K562 (cell line): Measurements from ENCODE around the gene SPHK2. TPM values are rescaled to one million over a fixed set of nuclear protein-coding genes. Genes with fewer than 3 reads are reported as not detected.

Experiments used
- HDAC6 ChIP-seq: IDR thresholded peaks from 2 replicates; pipeline ENCODE4 v1.6.1; 2012; ENCODE audit warnings: low read depth, mild to moderate bottlenecking, control low read depth, inconsistent platforms, low read length, moderate library complexity
- HNRNPUL1 ChIP-seq: fragments of 200-400 bp; formaldehyde crosslinking; IDR thresholded peaks from 2 replicates; pipeline ENCODE4 v1.6.1; 2017; ENCODE audit warnings: low read length
- ILK ChIP-seq: fragments of 450-650 bp; IDR thresholded peaks from 2 replicates; pipeline ENCODE4 v1.6.1; 2016; ENCODE audit warnings: missing genetic modification characterization, low read depth, mild to moderate bottlenecking, missing compliant biosample characterization, moderate library complexity, borderline replicate concordance
- NR2C2 ChIP-seq, 2 experiments: fragments of 200-800 bp in 1 of 2; sonication (Bioruptor generic) in 1 of 2; sonication (generic) in 1 of 2; formaldehyde crosslinking in 1 of 2; IDR thresholded peaks; 2 replicates each; pipeline versions ENCODE4 v1.6.1 to v1.8.0; 2016 to 2022; ENCODE audit warnings: mild to moderate bottlenecking in 1 of 2, missing compliant biosample characterization in 1 of 2, missing genetic modification characterization in 1 of 2, missing genetic modification reagents in 1 of 2
- SMARCA4 ChIP-seq: fragments of 450-650 bp; IDR thresholded peaks from 2 replicates; pipeline ENCODE4 v1.6.1; 2016
- ZNF589 ChIP-seq: fragments of 200-800 bp; sonication (Bioruptor generic); IDR thresholded peaks from 2 replicates; pipeline ENCODE4 v1.6.1; 2016; ENCODE audit warnings: low read depth, missing genetic modification characterization, missing compliant biosample characterization
- ZNF695 ChIP-seq: fragments of 450-650 bp; formaldehyde crosslinking; IDR thresholded peaks from 2 replicates; pipeline ENCODE4 v1.4.0; 2020; ENCODE audit warnings: mild to moderate bottlenecking, moderate library complexity
- polyA plus RNA-seq, 8 experiments: library from polyadenylated mRNA; depleted of rRNA in 4 of 8; stranded (reverse) in 5 of 8; unstranded in 3 of 8; fragments of >200 nt; fragmentation: Nextera tagmentation in 2 of 8; fragmentation: Illumina TruSeq in 1 of 8; extraction: Ambion mirVana in 2 of 8; extraction: Trizol in 1 of 8; gene quantifications; 2 replicates each; pipeline versions ENCODE4 v1.2.1 to v1.2.3, GENCODE V29; 2011 to 2014; ENCODE audit warnings: inconsistent platforms in 1 of 8, missing spikeins in 1 of 8
- total RNA-seq, 7 experiments: library from RNA; depleted of rRNA in 6 of 7; stranded (reverse); fragments of >200 nt in 6 of 7; fragmentation: Illumina TruSeq in 2 of 7; extraction: Trizol in 2 of 7; gene quantifications; 2 replicates each; pipeline versions ENCODE4 v1.2.1 to v1.2.3, GENCODE V29; 2011 to 2021; ENCODE audit warnings: low replicate concordance in 1 of 7
- TF ChIP-seq, protein P1 (sequence below): fragments of 250-450 bp; sonication (Bioruptor Pico); IDR thresholded peaks from 2 replicates; pipeline ENCODE4 v1.8.0; 2021; ENCODE audit warnings: borderline replicate concordance, mild to moderate bottlenecking, moderate library complexity; ENCODE audit not compliant: poor library complexity, severe bottlenecking
- TF ChIP-seq, protein P2 (sequence below): IDR thresholded peaks from 3 replicates; pipeline ENCODE4 v1.6.1; 2011; ENCODE audit warnings: borderline replicate concordance, mild to moderate bottlenecking, moderate library complexity; ENCODE audit not compliant: insufficient read length; ENCODE audit errors: extremely low read depth
- TF ChIP-seq, protein P3 (sequence below): fragments of 250-450 bp; sonication (Bioruptor Pico); IDR thresholded peaks from 2 replicates; pipeline ENCODE4 v1.4.0; 2020

Gene SPHK2
- total and polyA plus RNA-seq, 9 of the 15 experiments (the other 6 are each of a cell fraction or from before 2014, with no cell fraction given), result 0.10 to 15.2 (median 2.9) TPM

DNA sequence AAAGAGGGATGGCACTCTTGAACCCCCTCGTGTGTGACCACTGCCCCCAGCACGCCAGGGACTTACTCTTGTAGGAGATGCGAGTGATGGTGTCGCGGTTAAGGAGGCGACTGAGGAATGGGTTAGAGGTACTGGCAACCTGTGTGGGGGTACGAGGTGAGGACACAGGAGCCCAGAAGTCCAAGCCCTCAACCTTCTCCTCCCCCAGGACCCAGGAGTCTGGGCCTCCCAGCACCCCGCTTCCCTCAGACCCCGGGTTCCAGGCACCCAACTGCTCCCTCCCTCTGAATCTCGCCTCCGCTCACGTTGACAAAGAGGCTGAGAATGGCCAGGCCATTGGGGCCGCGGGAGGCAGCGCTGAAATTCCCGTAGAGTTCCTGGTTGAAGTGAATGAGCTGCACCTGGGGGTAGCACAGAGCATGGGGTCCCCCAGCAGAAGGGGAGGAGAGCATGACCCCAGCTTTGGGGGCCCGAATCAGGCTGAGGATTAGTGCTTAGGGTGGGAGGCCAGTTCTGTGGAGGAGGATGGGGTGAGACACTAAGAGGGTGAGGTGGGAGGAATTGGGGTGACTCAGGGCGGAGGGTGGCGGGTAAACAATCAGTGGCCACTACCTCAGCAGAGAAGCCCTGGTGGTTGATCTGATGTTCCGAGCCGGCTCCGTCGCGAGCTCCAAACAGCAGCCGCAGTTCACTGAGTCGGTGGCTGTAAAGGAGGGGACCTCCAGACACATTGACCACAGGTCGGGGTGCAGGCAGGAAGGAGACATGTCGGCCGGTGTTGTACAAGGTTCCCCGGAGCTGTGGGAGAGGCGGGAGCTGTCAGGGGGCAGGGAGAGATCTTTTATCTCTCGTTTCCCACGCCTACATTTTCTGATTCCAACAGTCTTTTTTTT lies 20.4 kb downstream of the SPHK2 start (continued):
- no peak for TF ChIP-seq ZNF695 (CRISPR knock-in tag)
- no peak for TF ChIP-seq ILK
- TF ChIP-seq HDAC6, result no peak
- TF ChIP-seq, protein P1, sequence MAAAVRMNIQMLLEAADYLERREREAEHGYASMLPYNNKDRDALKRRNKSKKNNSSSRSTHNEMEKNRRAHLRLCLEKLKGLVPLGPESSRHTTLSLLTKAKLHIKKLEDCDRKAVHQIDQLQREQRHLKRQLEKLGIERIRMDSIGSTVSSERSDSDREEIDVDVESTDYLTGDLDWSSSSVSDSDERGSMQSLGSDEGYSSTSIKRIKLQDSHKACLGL (CRISPR knock-in tag), result no peak
- TF ChIP-seq, protein P2, sequence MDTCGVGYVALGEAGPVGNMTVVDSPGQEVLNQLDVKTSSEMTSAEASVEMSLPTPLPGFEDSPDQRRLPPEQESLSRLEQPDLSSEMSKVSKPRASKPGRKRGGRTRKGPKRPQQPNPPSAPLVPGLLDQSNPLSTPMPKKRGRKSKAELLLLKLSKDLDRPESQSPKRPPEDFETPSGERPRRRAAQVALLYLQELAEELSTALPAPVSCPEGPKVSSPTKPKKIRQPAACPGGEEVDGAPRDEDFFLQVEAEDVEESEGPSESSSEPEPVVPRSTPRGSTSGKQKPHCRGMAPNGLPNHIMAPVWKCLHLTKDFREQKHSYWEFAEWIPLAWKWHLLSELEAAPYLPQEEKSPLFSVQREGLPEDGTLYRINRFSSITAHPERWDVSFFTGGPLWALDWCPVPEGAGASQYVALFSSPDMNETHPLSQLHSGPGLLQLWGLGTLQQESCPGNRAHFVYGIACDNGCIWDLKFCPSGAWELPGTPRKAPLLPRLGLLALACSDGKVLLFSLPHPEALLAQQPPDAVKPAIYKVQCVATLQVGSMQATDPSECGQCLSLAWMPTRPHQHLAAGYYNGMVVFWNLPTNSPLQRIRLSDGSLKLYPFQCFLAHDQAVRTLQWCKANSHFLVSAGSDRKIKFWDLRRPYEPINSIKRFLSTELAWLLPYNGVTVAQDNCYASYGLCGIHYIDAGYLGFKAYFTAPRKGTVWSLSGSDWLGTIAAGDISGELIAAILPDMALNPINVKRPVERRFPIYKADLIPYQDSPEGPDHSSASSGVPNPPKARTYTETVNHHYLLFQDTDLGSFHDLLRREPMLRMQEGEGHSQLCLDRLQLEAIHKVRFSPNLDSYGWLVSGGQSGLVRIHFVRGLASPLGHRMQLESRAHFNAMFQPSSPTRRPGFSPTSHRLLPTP, result no peak
- no peak for TF ChIP-seq NR2C2 (CRISPR knock-in tag; IDR thresholded peaks at IDR 0.05)
- peak; percentile 68 for TF ChIP-seq NR2C2 (tag; IDR thresholded peaks at IDR 0.05)
- peak; percentile 67; the same call in 1 of the 2 replicates for TF ChIP-seq SMARCA4
- peak; percentile 36; the same call in 1 of the 2 replicates for TF ChIP-seq ZNF589 (CRISPR knock-in tag)
- TF ChIP-seq, protein P3, sequence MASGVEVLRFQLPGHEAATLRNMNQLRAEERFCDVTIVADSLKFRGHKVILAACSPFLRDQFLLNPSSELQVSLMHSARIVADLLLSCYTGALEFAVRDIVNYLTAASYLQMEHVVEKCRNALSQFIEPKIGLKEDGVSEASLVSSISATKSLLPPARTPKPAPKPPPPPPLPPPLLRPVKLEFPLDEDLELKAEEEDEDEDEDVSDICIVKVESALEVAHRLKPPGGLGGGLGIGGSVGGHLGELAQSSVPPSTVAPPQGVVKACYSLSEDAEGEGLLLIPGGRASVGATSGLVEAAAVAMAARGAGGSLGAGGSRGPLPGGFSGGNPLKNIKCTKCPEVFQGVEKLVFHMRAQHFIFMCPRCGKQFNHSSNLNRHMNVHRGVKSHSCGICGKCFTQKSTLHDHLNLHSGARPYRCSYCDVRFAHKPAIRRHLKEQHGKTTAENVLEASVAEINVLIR (CRISPR knock-in tag), result no peak
- no peak for TF ChIP-seq HNRNPUL1
- TF ChIP-seq, all 486 proteins: peak for 67
